Measurements from ENCODE around the gene BTG1. TPM values are rescaled to one million over a fixed set of nuclear protein-coding genes. Genes with fewer than 3 reads are reported as not detected.

BTG1 gene
- total and polyA plus RNA-seq, 2 of the 8 experiments (the other 6 are each of a cell fraction or from before 2014, with no cell fraction given) = 17.1 to 32.7 TPM

DNA sequence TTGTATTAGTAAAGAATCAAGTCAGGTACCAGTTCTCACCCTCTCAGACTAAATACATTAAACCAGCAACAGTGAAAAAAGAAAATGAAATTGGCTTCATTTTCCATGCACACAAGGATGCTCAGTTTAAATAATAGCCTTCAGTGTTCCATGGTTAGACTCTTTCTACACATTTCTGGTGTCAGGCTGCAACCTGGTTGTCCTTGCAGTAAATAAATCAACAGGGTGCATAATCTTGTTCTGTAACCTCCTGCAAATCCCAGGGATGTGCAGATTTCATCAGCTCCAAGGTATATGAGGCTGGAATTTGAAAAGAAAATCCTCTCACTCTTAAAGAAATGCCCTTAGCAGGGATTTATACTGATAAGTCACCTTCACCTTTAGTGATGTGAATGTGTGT lies 46.7 kb upstream of the BTG1 start:
- Histone ChIP-seq H4K20me1 (replicated peaks in 1 of 2; ENCODE audit: control insufficient read depth in 1 of 2, insufficient read depth in 2 of 2, low read length in 2 of 2) (no peaks in the 10 kb centered on the region), H3K18ac (ENCODE audit: extremely low read depth, low read length) (no peak overlapping the region), H2BK5ac (ENCODE audit: low read depth, low read length) (no peak overlapping the region), H3K36me3 (ENCODE audit: control insufficient read depth in 2 of 4, insufficient read depth in 4 of 4, low read length in 3 of 4) (no peaks in the 10 kb centered on the region), H3K9me3 (ENCODE audit: insufficient read depth in 2 of 2, low read depth in 1 of 2, low read length in 1 of 2) (no peaks in the 10 kb centered on the region), H3K4me3 (ENCODE audit: extremely low read depth in 1 of 4, insufficient read depth in 2 of 4, low read depth in 3 of 4, low read length in 4 of 4) (no peak overlapping the region), H3K79me1 (ENCODE audit: low read depth, low read length) (no peaks in the 10 kb centered on the region), H3K4me1 (replicated peaks in 1 of 4; ENCODE audit: control insufficient read depth in 3 of 4, insufficient read depth in 4 of 4, low read length in 3 of 4) (peaks cover 0 to 3% (median 0%) of the 10 kb centered on the region in 4 experiments; a peak in 1 of 7 replicates), H2BK12ac (ENCODE audit: low read depth, low read length) (no peak overlapping the region), H3K4ac (replicated peaks; ENCODE audit: insufficient read length, low read depth, low read length) (no peak overlapping the region), H3K27me3 (replicated peaks in 1 of 4; ENCODE audit: control insufficient read depth in 3 of 4, extremely low read depth in 1 of 4, insufficient read depth in 3 of 4, low read length in 3 of 4) (no peaks in the 10 kb centered on the region), H4K91ac (replicated peaks; ENCODE audit: insufficient read length, low read length) (no peak overlapping the region), H2BK120ac (replicated peaks; ENCODE audit: low read depth, low read length) (no peak overlapping the region), H2BK20ac (ENCODE audit: low read length) (no peak overlapping the region), H4K5ac (ENCODE audit: insufficient read length, low read depth, low read length) (no peak overlapping the region), H2BK15ac (ENCODE audit: low read length) (no peak overlapping the region), H3K14ac (ENCODE audit: insufficient read length) (no peak overlapping the region), H3K56ac (replicated peaks; ENCODE audit: insufficient read length, low read depth, low read length) (no peak overlapping the region), H2AFZ (ENCODE audit: low read length) (no peak overlapping the region), H3K23me2 (ENCODE audit: low read depth, low read length) (no peaks in the 10 kb centered on the region), H3K9ac (replicated peaks in 1 of 4; ENCODE audit: extremely low read depth in 1 of 4, low read depth in 3 of 4, low read length in 3 of 4) (no peak overlapping the region), H4K8ac (ENCODE audit: extremely low read depth, insufficient read depth, low read length) (no peak overlapping the region), H3K23ac (ENCODE audit: insufficient read length) (no peak overlapping the region), H2AK5ac (ENCODE audit: low read depth, low read length) (no peak overlapping the region), H3K27ac (ENCODE audit: low read depth, low read length) (no peak overlapping the region), H3K79me2 (ENCODE audit: control insufficient read depth in 1 of 2, insufficient read depth in 2 of 2, low read length in 2 of 2) (no peaks in the 10 kb centered on the region), H3K4me2 (ENCODE audit: insufficient read depth in 1 of 2, low read depth in 2 of 2, low read length in 2 of 2) (no peak overlapping the region)
- DNase-seq (ENCODE audit: low read depth in 1 of 2, low spot score in 2 of 2) (no peak), FAIRE-seq (no peak)
- POLR2A ChIA-PET (ENCODE audit: partially characterized antibody) = interaction anchor here (0.6 kb wide), 1 partner anchor 915 kb away, joined by 4 read pairs; no protein-coding TSS in a partner anchor
- TF ChIP-seq KDM4A (IDR thresholded peaks at IDR 0.05; ENCODE audit: low read depth, low read length, severe bottlenecking) (no peak), BRCA1 (IDR thresholded peaks at IDR 0.05; ENCODE audit: low read depth, low read length) (no peak), TCF12 (IDR thresholded peaks at IDR 0.05; ENCODE audit: low read depth, low read length) (no peak), SP2 (IDR thresholded peaks at IDR 0.05; ENCODE audit: low read length) (no peak)
- CTCF ChIA-PET (ENCODE audit: partially characterized antibody) = no interaction called here
